HEK293T (cell line): Measurements from ENCODE around the gene KCNMA1.

ENCODE experiments used
- CTCF ChIA-PET: fragments of 350-600 bp; formaldehyde crosslinking; extraction: SDS; loops from one replicate; lab custom pipeline; 2021; ENCODE audit warnings: antibody characterized with exemption, inconsistent platforms; lab: Yijun Ruan, JAX
- POLR2A ChIA-PET: fragments of 350-600 bp; formaldehyde crosslinking; extraction: SDS; loops from one replicate; lab custom pipeline; 2020; ENCODE audit warnings: antibody characterized with exemption, inconsistent platforms; lab: Yijun Ruan, JAX
- DNase-seq: peaks from one replicate; pipeline ENCODE4 v3.0.0; 2012; ENCODE audit warnings: mixed read lengths; ENCODE audit errors: extremely low spot score
- ARNT ChIP-seq: fragments of 450-650 bp; IDR thresholded peaks from 2 replicates; pipeline ENCODE4 v1.6.1; 2017; ENCODE audit warnings: mild to moderate bottlenecking
- BHLHE40 ChIP-seq: fragments of 450-650 bp; IDR thresholded peaks from 2 replicates; pipeline ENCODE4 v1.6.1; 2016; ENCODE audit warnings: mild to moderate bottlenecking, moderate library complexity, borderline replicate concordance
- CTBP1 ChIP-seq: fragments of 450-650 bp; IDR thresholded peaks from 2 replicates; pipeline ENCODE4 v1.6.1; 2016; ENCODE audit warnings: borderline replicate concordance
- ELF4 ChIP-seq: fragments of 450-650 bp; IDR thresholded peaks from 2 replicates; pipeline ENCODE4 v1.6.1; 2017; ENCODE audit warnings: antibody characterized with exemption
- FOXA1 ChIP-seq: fragments of 450-650 bp; IDR thresholded peaks from 2 replicates; pipeline ENCODE4 v1.6.1; 2016; ENCODE audit warnings: mild to moderate bottlenecking
- FOXK2 ChIP-seq: fragments of 450-650 bp; IDR thresholded peaks from 2 replicates; pipeline ENCODE4 v1.6.1; 2016; ENCODE audit warnings: mild to moderate bottlenecking
- FOXM1 ChIP-seq: fragments of 450-650 bp; IDR thresholded peaks from 2 replicates; pipeline ENCODE4 v1.6.1; 2017; ENCODE audit warnings: mild to moderate bottlenecking, borderline replicate concordance
- HDGF ChIP-seq: fragments of 450-650 bp; IDR thresholded peaks from 2 replicates; pipeline ENCODE4 v1.6.1; 2017; ENCODE audit warnings: antibody characterized with exemption, borderline replicate concordance
- L3MBTL2 ChIP-seq: fragments of 450-650 bp; conservative IDR thresholded peaks from 2 replicates; pipeline ENCODE4 v1.6.1; 2016; ENCODE audit warnings: mild to moderate bottlenecking
- LEF1 ChIP-seq: fragments of 450-650 bp; IDR thresholded peaks from 2 replicates; pipeline ENCODE4 v1.6.1; 2017; ENCODE audit warnings: mild to moderate bottlenecking, borderline replicate concordance
- NFRKB ChIP-seq: fragments of 450-650 bp; IDR thresholded peaks from 2 replicates; pipeline ENCODE4 v1.6.1; 2016; ENCODE audit warnings: mild to moderate bottlenecking, moderate library complexity
- PKNOX1 ChIP-seq: fragments of 450-650 bp; IDR thresholded peaks from 2 replicates; pipeline ENCODE4 v1.6.1; 2016
- SP1 ChIP-seq: fragments of 450-650 bp; IDR thresholded peaks from 2 replicates; pipeline ENCODE4 v1.6.1; 2017
- SUZ12 ChIP-seq: fragments of 450-650 bp; IDR thresholded peaks from 2 replicates; pipeline ENCODE4 v1.6.1; 2016; ENCODE audit warnings: mild to moderate bottlenecking
- TARDBP ChIP-seq: fragments of 450-650 bp; IDR thresholded peaks from 2 replicates; pipeline ENCODE4 v1.6.1; 2016
- ZNF384 ChIP-seq: fragments of 450-650 bp; IDR thresholded peaks from 2 replicates; pipeline ENCODE4 v1.6.1; 2016

Gene KCNMA1

DNA sequence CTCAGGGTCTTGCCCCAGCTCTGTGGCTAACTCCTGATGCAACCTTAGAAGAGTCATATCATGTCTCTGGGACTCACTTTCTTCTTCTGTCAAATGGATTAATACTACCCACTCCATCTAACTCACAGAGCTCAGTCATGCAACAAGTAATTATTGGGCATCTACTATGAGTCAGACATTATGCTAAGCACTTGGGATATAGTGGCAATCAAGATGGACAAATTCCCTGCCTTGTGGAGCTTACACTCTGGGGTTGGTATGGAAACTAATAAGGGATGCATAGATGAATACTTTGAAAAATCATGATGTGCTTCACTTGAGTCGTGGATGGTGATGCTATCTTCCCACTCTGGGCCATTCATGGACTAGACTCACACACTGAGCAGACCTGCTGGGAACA is 88.9 kb downstream of the KCNMA1 start:
- POLR2A ChIA-PET, result no interaction called here
- no peak for DNase-seq
- TF ChIP-seq FOXA1 (no peak), SUZ12 (no peak), ELF4 (no peak), FOXM1 (no peak), CTBP1 (no peak), L3MBTL2 (no peak), LEF1 (no peak), HDGF (no peak), ARNT (no peak), BHLHE40 (no peak), PKNOX1 (no peak), ZNF384 (no peak), FOXK2 (no peak), SP1 (no peak), TARDBP (no peak), NFRKB (no peak)
- CTCF ChIA-PET, result no interaction called here

DNA sequence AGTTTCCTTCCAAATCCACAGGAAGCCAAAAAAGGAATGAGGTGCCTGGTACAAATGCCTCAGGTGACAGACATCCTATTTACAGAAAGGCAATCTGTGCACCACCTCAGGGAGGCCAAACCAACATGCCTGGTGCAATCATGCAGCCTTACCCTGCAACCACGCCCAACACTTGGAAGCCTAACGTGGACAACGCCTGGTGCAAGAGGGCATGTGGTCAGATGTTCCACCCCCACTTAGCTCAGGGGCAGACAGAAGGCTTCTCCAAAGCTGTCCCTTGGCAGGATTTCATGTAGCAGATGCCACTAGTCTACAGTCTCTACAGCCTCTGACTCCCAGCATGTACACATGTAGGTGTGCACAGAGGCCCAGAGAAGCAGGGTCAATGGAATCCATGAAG is 89.5 kb downstream of the KCNMA1 start:
- TF ChIP-seq HDGF, result no peak
- TF ChIP-seq ZNF384, result no peak
- no peak for TF ChIP-seq CTBP1
- TF ChIP-seq ELF4, result no peak
- no peak for TF ChIP-seq LEF1
- no peak for TF ChIP-seq TARDBP
- TF ChIP-seq SUZ12, result no peak
- no peak for TF ChIP-seq L3MBTL2
- TF ChIP-seq PKNOX1, result no peak
- no peak for TF ChIP-seq FOXK2
- no peak for TF ChIP-seq SP1
- TF ChIP-seq BHLHE40, result no peak
- no peak for TF ChIP-seq ARNT
- TF ChIP-seq FOXM1, result no peak
- ChIA-PET POLR2A (no interaction called here), CTCF (no interaction called here)
- DNase-seq, result no peak

GRCh38 chr10:77547307-77548050 is 90.1 kb downstream of the KCNMA1 start:
- ChIA-PET POLR2A (no interaction called here), CTCF (no interaction called here)
- DNase-seq, result no peak
- no peak for TF ChIP-seq SUZ12
- no peak for TF ChIP-seq CTBP1
- TF ChIP-seq HDGF, result no peak
- TF ChIP-seq LEF1, result no peak
- no peak for TF ChIP-seq PKNOX1
- TF ChIP-seq NFRKB, result no peak
- TF ChIP-seq FOXM1, result no peak

- CTCF ChIA-PET, result interaction anchor here (1.2 kb wide), 1 partner anchor 12 kb away, joined by 3 read pairs; no protein-coding TSS in a partner anchor
- no peak for DNase-seq
- TF ChIP-seq ARNT (no peak), NFRKB (no peak), FOXM1 (no peak), FOXA1 (no peak), HDGF (no peak), ZNF384 (no peak)
- POLR2A ChIA-PET, result no interaction called here
Observed at GRCh38 chr10:77546042-77546441, 91.6 kb downstream of the KCNMA1 start.

- CTCF ChIA-PET, result interaction anchor here (1.2 kb wide), 1 partner anchor 11 kb away, joined by 3 read pairs; no protein-coding TSS in a partner anchor
- POLR2A ChIA-PET, result no interaction called here
- DNase-seq, result no peak
- TF ChIP-seq PKNOX1, result no peak
- TF ChIP-seq BHLHE40, result no peak
- TF ChIP-seq CTBP1, result no peak
- no peak for TF ChIP-seq FOXA1
- no peak for TF ChIP-seq HDGF
- no peak for TF ChIP-seq FOXM1
- TF ChIP-seq ARNT, result no peak
Observed at GRCh38 chr10:77545585-77545984, 92.0 kb downstream of the KCNMA1 start.

- POLR2A ChIA-PET, result interaction anchor here (0.8 kb wide), 1 partner anchor 9 kb away, joined by 3 read pairs; no protein-coding TSS in a partner anchor
- CTCF ChIA-PET, result no interaction called here
- TF ChIP-seq CTBP1 (no peak), BHLHE40 (no peak), ARNT (no peak), ZNF384 (no peak), LEF1 (no peak), FOXK2 (no peak), ELF4 (no peak), FOXM1 (no peak), HDGF (no peak), PKNOX1 (no peak), TARDBP (no peak), FOXA1 (no peak), SP1 (no peak)
- DNase-seq, result no peak
Observed at GRCh38 chr10:77544617-77545016, 93.0 kb downstream of the KCNMA1 start.
